Astrocyte of the cerebellum (primary cell): ENCODE data around the gene SS18L1.
"Not testable (repeated sequence)": the region's sequence is repeated elsewhere in the genome, so short reads cannot be mapped to it uniquely, and the experiment has no call there.

Experiments
- DNase-seq: peaks from one replicate; pipeline ENCODE4 v3.0.0-alpha.2; 2011; ENCODE audit warnings: low read depth
- H3K4me3 ChIP-seq: 2 replicates; pipeline ENCODE4 v1.5.1; 2011; ENCODE audit warnings: mild to moderate bottlenecking, low read depth, low read length, moderate library complexity
- in situ Hi-C: cut with HindIII; loops from 2 replicates; pipeline ENCODE4 v1.10.0; 2017; ENCODE audit warnings: low sequenced_read_pairs
- TF ChIP-seq, protein P1 (sequence below): IDR thresholded peaks from 2 replicates; pipeline ENCODE4 v1.5.1; 2012; ENCODE audit warnings: low read length, low read depth, moderate library complexity, mild to moderate bottlenecking; ENCODE audit errors: missing control alignments

SS18L1 gene

DNA sequence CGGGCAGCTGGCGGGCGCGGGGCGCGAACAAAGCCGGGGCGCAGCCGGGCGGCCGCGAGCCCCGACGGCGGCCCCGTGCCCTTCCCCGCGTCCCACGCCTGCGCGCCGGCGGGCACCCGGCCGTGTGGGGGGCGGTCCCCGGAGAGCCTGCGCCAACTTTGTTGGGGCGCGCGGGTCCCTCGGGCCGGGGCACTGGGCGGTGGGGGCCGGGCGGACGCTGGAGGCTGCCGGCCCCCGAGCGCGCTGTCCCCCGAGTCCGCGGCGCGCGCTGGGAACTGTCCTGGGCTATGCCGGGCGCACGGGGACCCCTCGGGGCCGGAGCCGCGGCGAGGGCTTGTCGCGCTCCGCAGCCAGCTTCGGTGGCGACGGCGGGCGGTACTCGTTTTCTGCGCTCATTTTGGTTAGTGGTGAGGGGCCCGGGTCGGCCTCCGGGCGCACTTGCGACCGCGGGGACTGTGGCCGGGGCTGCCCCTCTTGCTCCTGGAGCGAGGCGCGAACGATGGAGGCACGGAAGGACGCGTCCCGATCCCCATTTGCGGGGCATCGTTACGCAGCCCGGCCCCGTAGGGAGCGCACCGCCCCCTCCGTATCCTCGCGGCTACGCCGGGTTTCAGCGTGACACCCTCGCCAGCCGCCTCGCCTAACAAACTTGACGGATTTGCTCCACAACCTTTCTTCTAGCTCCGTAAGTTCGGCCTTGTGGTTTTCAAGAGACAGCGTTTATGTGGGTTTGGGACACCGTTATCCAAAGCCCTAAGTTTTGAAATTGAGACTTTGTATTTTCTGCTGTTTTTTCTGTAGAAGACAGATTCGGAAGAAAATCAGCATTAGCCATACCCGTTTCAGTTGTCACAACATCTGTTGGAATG, 622 bp downstream of the SS18L1 start:
- DNase-seq, result no peak

DNA sequence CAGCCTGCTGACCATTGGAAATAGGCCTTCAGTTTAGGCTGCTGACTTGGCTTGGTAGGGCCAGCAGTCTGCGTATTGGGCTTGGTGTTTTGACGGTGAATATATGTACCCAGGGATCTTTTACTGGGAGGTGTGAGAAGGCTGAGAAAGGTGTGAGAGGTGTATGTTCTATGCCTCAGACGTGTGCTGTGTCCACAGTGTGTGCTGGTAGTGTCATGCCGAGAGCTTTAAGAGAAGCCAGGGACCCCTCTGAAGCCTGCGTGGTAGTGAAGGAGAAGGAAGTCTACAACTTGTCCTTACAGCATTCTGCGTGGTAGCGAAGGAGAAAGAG, 2.1 kb downstream of the SS18L1 start:
- DNase-seq, result no peak
- TF ChIP-seq, protein P1, sequence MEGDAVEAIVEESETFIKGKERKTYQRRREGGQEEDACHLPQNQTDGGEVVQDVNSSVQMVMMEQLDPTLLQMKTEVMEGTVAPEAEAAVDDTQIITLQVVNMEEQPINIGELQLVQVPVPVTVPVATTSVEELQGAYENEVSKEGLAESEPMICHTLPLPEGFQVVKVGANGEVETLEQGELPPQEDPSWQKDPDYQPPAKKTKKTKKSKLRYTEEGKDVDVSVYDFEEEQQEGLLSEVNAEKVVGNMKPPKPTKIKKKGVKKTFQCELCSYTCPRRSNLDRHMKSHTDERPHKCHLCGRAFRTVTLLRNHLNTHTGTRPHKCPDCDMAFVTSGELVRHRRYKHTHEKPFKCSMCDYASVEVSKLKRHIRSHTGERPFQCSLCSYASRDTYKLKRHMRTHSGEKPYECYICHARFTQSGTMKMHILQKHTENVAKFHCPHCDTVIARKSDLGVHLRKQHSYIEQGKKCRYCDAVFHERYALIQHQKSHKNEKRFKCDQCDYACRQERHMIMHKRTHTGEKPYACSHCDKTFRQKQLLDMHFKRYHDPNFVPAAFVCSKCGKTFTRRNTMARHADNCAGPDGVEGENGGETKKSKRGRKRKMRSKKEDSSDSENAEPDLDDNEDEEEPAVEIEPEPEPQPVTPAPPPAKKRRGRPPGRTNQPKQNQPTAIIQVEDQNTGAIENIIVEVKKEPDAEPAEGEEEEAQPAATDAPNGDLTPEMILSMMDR, result no peak
- no peak overlapping the region for H3K4me3 ChIP-seq
- in situ Hi-C loops, result no loop called here

More for the DNA sequence above, 622 bp downstream of the SS18L1 start:
- TF ChIP-seq, protein P1, result no peak
- peak overlapping the region; percentile 68 for H3K4me3 ChIP-seq
- in situ Hi-C loops, result no loop called here

DNA sequence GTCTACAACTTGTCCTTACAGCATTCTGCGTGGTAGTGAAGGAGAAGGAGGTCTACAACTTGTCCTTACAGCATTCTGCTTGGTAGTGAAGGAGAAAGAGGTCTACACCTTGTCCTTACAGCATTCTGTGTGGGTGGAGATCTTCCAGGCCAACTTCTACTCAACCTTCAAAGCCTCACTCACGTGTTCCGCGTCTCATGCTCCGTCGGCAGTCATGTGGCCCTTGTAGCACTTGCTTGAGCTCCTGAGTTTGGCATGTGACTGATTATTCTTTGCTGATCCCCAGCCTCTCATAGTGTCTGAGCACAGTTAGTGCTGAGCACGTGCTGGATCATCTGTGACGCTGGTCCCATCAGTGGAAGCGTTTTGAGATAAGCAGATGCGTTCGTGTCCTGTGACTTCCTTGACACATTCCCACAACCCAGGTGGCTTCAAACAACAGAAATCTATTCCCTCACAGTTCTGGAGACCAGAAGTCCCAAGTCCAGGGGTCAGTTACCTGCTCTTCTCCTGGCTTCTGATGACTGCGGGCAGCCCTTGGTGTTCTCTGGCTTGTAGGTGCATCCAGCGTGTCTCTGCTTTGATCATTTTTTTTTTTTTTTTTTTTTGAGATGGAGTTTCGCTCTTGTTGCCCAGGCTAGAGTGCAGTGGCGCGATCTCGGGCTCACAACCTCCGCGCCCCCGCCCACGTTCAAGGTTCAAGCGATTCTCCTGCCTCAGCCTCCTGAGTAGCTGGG, 2.6 kb downstream of the SS18L1 start:
- no peak overlapping the region for H3K4me3 ChIP-seq
- TF ChIP-seq, protein P1, result no peak
- DNase-seq, result no peak
- in situ Hi-C loops, result no loop called here

DNA sequence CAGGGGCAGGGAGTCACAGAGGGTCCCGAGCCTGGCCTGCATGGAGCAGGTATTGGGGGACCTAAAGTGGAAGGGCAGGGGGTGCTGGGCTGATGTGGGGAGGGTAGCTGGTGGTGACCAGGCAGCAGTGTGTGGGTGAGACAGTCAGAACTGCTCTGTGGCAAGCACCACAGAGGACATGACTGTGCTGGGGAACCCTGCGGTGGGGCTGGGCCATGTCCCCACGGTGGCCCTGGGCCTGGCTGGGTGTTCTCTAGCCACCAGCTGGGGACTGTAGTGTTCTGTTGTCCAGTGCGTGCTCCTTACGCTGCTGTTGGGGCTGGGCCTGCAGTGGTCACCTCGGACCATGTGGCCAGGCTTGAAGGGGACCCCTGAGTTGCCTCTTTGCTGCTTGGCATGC, 3.6 kb downstream of the SS18L1 start:
- no peak for DNase-seq
- in situ Hi-C loops, result no loop called here
- TF ChIP-seq, protein P1, result no peak
- H3K4me3 ChIP-seq, result no peak overlapping the region

DNA sequence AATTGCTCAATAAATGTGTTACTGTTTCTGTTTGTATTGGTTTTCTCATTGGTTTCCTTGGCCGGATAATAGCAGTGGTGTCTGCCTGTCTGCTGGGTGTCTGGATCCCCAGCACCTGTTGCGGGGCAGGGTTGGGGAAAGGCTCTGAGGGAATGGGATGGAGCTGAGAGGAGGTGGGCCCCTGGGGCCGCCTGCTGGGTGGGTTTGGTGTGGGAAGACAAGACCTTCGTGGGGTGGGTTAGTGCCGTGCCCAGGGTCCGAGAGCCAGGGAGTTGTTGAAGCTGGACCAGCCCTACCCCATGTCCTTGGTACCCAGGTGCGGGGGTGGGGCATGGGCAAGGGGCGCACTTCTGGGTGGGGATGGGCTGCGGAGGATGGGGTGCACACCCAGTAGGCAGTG, 4.0 kb downstream of the SS18L1 start:
- TF ChIP-seq, protein P1, result no peak
- H3K4me3 ChIP-seq, result no peak overlapping the region
- in situ Hi-C loops, result no loop called here
- DNase-seq, result no peak

DNA sequence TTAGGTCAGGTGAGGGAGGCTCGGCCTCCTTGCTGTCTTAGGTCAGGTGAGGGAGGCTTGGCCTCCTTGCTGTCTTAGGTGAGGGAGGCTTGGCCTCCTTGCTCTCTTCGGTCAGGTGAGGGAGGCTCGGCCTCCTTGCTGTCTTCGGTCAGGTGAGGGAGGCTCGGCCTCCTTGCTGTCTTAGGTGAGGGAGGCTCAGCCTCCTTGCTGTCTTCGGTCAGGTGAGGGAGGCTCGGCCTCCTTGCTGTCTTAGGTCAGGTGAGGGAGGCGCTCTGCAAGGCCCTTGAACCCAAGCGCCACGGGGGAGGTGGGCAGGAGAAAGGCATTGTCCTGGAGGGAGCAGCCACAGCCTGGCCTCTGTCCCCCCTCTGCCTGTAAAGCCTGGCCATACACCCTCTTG, 4.8 kb downstream of the SS18L1 start:
- DNase-seq, in situ Hi-C loops, H3K4me3 ChIP-seq: not testable (repeated sequence)

DNA sequence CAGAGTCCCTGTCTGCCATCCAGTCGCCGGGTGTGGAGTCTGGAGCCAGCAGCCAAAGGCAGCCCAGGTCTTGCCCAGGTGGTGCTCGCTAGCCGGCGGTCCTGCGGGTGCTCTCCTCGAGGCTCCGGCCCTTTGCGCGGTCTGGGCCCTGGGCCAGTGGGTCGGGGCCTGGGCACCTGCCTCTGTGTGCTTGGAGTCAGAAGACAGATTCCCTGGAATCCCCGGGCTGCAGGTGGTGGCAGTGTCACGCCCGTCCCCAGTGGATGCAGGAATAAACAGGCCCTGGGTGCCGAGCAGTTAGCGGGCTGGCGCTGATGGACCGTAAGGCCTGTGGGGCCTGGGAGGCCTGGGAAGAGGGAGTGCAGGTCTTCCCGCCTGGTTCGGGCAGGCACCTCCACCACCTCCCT, 5.3 kb downstream of the SS18L1 start:
- DNase-seq, result no peak
- no peak overlapping the region for H3K4me3 ChIP-seq
- in situ Hi-C loops, result no loop called here
- TF ChIP-seq, protein P1, result no peak
